ACC112 (cell line): Measurements from ENCODE around the gene ATP2A3.

Source experiments
- H2AFZ ChIP-seq: fragments of 200-600 bp; sonication (generic); one replicate; pipeline ENCODE4 v1.6.0; 2017; ENCODE audit warnings: antibody characterized with exemption, low read length; ENCODE audit not compliant: unreplicated experiment
- H3K27ac ChIP-seq: fragments of 200-600 bp; sonication (generic); 2 replicates; pipeline ENCODE4 v1.5.1; 2014; ENCODE audit warnings: low read depth, mild to moderate bottlenecking, antibody characterized with exemption, low read length, moderate library complexity
- H3K27me3 ChIP-seq: fragments of 200-600 bp; sonication (generic); 2 replicates; pipeline ENCODE4 v1.6.1; 2014; ENCODE audit warnings: mild to moderate bottlenecking, antibody characterized with exemption, low read length, moderate library complexity, mixed read lengths; ENCODE audit not compliant: insufficient read depth
- H3K36me3 ChIP-seq: fragments of 200-600 bp; sonication (generic); 2 replicates; pipeline ENCODE4 v1.6.1; 2016; ENCODE audit warnings: mild to moderate bottlenecking, antibody characterized with exemption, low read length, moderate library complexity, mixed read lengths; ENCODE audit not compliant: insufficient read depth
- H3K4me1 ChIP-seq: fragments of 200-600 bp; sonication (generic); one replicate; pipeline ENCODE4 v1.6.1; 2016; ENCODE audit warnings: low read length, mixed read lengths; ENCODE audit not compliant: insufficient read depth, unreplicated experiment, control insufficient read depth
- H3K4me3 ChIP-seq: fragments of 200-600 bp; sonication (generic); 2 replicates; pipeline ENCODE4 v1.5.1; 2014; ENCODE audit warnings: mild to moderate bottlenecking, low read depth, low read length
- H3K79me2 ChIP-seq: fragments of 200-600 bp; sonication (generic); one replicate; pipeline ENCODE4 v1.6.0; 2016; ENCODE audit warnings: low read length; ENCODE audit not compliant: control insufficient read depth, unreplicated experiment, insufficient read depth

Gene ATP2A3

GRCh38 chr17:3972281-3972731, 8.1 kb upstream of the ATP2A3 start:
- Histone ChIP-seq H2AFZ (no peak overlapping the region), H3K27me3 (no peaks in the 10 kb centered on the region; the same call in 1 of the 2 replicates), H3K79me2 (no peaks in the 10 kb centered on the region), H3K36me3 (no peaks in the 10 kb centered on the region), H3K27ac (no peak overlapping the region), H3K4me3 (no peak overlapping the region), H3K4me1 (peaks cover 4% of the 10 kb centered on the region)

DNA sequence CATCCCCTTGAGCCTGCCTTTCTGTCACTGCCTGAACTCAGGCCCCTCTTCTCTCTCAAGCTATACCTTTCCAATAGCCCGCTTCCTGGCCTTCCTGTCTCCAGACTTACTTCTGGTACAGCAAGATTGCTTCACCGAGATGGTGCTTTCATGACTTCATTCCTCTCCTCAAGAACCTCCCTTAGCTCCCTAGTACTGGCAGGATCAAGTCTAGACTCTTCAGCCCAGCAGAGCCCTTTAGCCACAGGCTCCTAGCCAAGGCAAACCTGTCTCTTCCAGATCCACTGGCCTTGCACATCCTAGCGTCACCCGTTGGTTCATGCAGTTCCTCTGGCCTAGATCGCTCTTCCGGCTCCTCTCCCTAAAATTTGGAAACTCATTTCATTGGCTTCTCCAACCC, 6.4 kb upstream of the ATP2A3 start:
- no peaks in the 10 kb centered on the region for H3K4me1 ChIP-seq
- no peaks in the 10 kb centered on the region; the same call in 1 of the 2 replicates for H3K27me3 ChIP-seq
- H2AFZ ChIP-seq = no peak overlapping the region
- H3K4me3 ChIP-seq = no peak overlapping the region
- no peaks in the 10 kb centered on the region for H3K36me3 ChIP-seq
- no peaks in the 10 kb centered on the region for H3K79me2 ChIP-seq
- H3K27ac ChIP-seq = no peak overlapping the region

DNA sequence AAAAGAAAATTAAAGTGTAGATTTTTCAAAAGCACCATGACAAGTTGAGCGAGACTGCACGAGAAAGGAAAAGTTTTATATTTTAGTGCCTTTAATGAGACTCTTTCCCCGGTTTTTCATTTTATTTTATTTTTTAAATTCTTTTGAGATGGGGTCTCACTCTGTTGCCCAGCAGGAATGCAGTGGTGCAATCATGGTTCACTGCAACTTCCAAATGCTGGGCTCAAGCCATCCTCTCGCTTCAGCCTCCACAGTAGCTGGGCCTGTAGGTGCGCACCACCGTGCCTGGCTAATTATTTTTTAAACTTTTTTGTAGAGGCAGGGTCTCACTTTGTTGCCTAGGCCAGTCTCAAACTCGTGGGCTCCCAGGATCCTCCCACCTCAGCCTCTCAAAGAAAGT, 5.7 kb upstream of the ATP2A3 start:
- H3K27ac ChIP-seq = no peak overlapping the region
- no peaks in the 10 kb centered on the region for H3K4me1 ChIP-seq
- H2AFZ ChIP-seq = no peak overlapping the region

GRCh38 chr17:3968886-3969524, 4.8 kb upstream of the ATP2A3 start:
- no peaks in the 10 kb centered on the region for H3K36me3 ChIP-seq
- H3K27ac ChIP-seq = no peak overlapping the region
- H3K79me2 ChIP-seq = no peaks in the 10 kb centered on the region
- no peak overlapping the region for H3K4me3 ChIP-seq
- H2AFZ ChIP-seq = no peak overlapping the region
- peaks cover 5% of the 10 kb centered on the region for H3K27me3 ChIP-seq
- H3K4me1 ChIP-seq = no peaks in the 10 kb centered on the region

More for the DNA sequence above, 5.7 kb upstream of the ATP2A3 start:
- Histone ChIP-seq H3K79me2 (no peaks in the 10 kb centered on the region), H3K27me3 (no peaks in the 10 kb centered on the region; the same call in 1 of the 2 replicates), H3K36me3 (no peaks in the 10 kb centered on the region), H3K4me3 (no peak overlapping the region)

DNA sequence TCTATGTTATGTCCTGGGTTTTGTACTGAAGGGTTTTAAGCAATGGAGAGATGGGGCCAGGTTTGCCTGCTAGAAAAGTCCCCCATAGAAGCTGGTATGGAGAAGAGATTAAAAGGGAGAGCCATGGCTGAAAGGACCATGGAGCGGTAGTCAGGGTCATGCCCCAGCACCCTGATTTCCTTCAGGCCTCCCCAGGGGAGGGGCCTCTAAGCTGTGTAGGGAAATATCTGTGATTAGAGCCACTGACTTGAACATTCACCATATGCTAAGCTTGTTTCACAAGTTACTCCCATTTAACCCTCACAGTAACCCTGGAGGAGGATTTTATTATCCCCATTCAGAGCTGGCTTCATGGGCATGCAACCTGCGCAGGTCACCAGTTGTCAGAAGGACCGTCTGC, 3.8 kb upstream of the ATP2A3 start:
- H2AFZ ChIP-seq = no peak overlapping the region

GRCh38 chr17:3966720-3967363, 2.6 kb upstream of the ATP2A3 start:
- Histone ChIP-seq H3K79me2 (no peaks in the 10 kb centered on the region), H3K27ac (no peak overlapping the region), H3K27me3 (peaks cover 26% of the 10 kb centered on the region), H2AFZ (no peak overlapping the region), H3K4me1 (no peaks in the 10 kb centered on the region), H3K36me3 (no peaks in the 10 kb centered on the region), H3K4me3 (no peak overlapping the region)

More for the DNA sequence above, 3.8 kb upstream of the ATP2A3 start:
- H3K27ac ChIP-seq = no peak overlapping the region
- no peaks in the 10 kb centered on the region for H3K79me2 ChIP-seq
- H3K36me3 ChIP-seq = no peaks in the 10 kb centered on the region
- H3K4me3 ChIP-seq = no peak overlapping the region
- H3K27me3 ChIP-seq = peaks cover 14% of the 10 kb centered on the region
- no peaks in the 10 kb centered on the region for H3K4me1 ChIP-seq

DNA sequence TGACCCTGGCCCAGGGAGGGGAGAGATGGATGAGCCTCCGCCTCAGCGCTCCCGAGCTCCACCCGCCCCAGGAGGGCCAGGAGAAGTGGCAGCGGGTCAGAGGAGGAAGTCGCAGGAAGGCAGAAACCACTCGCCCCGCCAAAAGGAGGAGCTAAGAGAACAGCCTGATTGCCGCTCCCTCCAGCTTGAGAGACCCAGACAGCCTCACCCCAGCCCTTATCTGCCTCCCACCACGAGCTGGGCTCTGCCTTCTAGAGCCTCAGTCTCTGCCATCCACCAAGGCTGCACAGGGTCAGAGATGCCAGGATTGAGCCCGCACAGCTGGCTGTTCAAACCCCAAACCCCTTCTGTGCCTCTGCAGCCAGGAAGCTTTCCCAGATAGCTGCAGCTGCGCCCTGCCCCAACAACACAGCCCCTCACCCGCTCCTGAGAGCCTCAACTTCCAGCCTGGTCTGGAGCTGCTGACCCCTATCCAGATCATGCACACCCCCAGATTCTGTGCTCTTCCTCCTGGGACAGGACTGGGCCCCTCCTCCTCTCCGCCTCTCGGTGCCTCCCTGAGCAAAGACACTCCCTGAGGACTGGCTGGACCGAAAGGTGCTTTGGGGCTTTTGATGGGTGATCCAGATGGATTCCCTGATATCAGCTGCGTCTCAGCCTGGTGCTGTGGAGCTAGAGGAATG, 1.0 kb upstream of the ATP2A3 start:
- Histone ChIP-seq H3K4me1 (no peaks in the 10 kb centered on the region), H3K36me3 (no peaks in the 10 kb centered on the region), H3K27me3 (peaks cover 30% of the 10 kb centered on the region), H3K79me2 (no peaks in the 10 kb centered on the region), H3K27ac (no peak overlapping the region), H3K4me3 (peak overlapping the region; percentile 69; the same call in 1 of the 2 replicates), H2AFZ (peak overlapping the region; percentile 8)

GRCh38 chr17:3963237-3964201, 718 bp downstream of the ATP2A3 start:
- Histone ChIP-seq H3K4me1 (peaks cover 7% of the 10 kb centered on the region), H2AFZ (no peak overlapping the region), H3K27me3 (peaks cover 30% of the 10 kb centered on the region), H3K79me2 (no peaks in the 10 kb centered on the region), H3K36me3 (no peaks in the 10 kb centered on the region), H3K4me3 (no peak overlapping the region), H3K27ac (no peak overlapping the region)

DNA sequence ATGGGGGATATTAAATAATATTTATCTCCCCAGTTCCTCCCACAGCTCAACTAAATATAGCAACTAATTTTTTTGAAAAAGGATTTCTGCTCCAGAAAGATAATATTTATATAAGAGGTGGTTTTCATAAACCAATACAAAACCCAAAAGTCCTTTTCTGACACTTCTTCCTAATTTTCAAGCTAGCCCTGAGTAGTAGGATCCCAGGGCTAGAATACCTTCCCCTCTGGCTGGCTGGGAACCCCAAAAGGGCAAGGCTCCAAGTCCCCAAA, 1.3 kb downstream of the ATP2A3 start:
- peaks cover 7% of the 10 kb centered on the region for H3K4me1 ChIP-seq
- H3K4me3 ChIP-seq = no peak overlapping the region
- H3K27ac ChIP-seq = no peak overlapping the region

GRCh38 chr17:3962217-3962964, 1.8 kb downstream of the ATP2A3 start:
- Histone ChIP-seq H3K36me3 (no peaks in the 10 kb centered on the region), H3K27ac (no peak overlapping the region), H2AFZ (no peak overlapping the region), H3K79me2 (no peaks in the 10 kb centered on the region), H3K27me3 (peaks cover 30% of the 10 kb centered on the region), H3K4me3 (no peak overlapping the region), H3K4me1 (peaks cover 7% of the 10 kb centered on the region)

More for the DNA sequence above, 1.3 kb downstream of the ATP2A3 start:
- no peaks in the 10 kb centered on the region for H3K79me2 ChIP-seq
- no peak overlapping the region for H2AFZ ChIP-seq
- no peaks in the 10 kb centered on the region for H3K36me3 ChIP-seq
- H3K27me3 ChIP-seq = peaks cover 30% of the 10 kb centered on the region
